Activated CD4-positive, alpha-beta T cell treated with anti-CD3 and anti-CD28 coated beads for 48 hours (primary cell): ENCODE measurements around the gene NUDT7.
A peak's percentile ranks its signal among the peaks of the same experiment; 100 is the strongest.

Source experiments
- DNase-seq: peaks from one replicate; pipeline ENCODE4 v3.0.0-alpha.2; 2020

NUDT7 gene

DNA sequence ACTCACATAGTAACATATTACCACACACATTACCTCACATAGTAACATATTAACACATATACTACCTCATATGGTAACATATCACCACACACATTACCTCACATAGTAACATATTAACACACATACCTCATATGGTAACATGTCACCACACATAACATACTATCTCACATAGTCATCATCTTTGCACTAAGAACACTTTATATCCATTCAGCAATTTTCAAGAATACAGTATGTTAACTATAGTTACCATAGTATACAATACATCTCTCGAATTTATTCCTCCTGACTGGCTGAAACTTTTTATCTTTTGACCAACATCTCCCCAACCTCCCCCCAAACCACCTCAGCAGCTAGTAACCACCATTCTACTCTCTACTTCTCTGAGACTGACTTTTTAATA lies 7.6 kb downstream of the NUDT7 start:
- DNase-seq, result no peak

DNA sequence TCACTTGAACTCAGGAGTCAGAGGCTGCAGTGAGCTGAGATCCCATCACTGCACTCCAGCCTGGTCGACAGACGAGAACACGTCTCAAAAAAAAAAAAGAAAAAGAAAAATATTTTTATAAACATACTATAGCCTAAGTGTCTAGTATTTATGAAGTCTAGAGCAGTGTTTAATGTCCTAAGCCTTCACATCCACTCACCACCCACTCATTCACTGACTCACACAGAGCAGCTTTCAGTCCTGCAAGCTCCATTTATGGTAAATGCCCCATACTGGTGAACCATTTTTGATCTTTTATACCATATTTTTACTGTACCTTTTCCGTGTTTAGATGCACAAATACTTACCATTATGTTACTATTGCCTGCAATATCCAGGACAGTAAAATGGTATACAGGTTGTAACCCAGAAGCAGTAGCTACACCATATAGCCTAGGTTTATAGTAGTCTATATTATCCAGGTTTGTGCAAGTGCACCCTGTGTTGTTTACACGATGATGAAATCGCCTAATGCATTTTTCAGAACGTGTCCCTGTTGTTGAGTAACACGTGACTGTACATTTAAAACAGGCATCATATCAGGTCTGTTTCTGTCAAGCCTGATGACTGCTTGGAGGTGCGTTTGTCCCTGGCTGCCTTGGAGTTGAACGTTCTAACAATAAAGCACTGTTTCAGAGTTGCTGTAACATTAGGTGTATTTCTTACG lies 10.1 kb downstream of the NUDT7 start:
- DNase-seq, result peak; percentile 5

DNA sequence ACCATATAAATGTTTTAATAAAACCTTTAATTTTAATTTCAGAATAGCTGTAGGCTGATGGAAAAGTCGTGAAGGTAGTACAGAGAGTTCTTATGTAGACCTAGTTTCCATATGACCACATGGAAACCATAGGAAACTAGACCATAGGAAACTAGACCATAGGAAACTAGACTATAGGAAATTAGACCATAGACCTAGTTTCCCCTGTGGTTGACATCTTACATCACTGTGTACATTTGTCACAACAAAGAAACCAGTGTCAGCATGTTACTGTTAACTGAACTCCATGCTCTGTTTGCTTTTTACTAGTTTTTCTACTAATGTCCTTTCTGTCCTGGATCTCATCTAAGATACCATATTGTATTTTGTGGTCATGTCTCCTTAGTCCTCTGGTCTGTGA lies 14.6 kb downstream of the NUDT7 start:
- DNase-seq, result no peak

DNA sequence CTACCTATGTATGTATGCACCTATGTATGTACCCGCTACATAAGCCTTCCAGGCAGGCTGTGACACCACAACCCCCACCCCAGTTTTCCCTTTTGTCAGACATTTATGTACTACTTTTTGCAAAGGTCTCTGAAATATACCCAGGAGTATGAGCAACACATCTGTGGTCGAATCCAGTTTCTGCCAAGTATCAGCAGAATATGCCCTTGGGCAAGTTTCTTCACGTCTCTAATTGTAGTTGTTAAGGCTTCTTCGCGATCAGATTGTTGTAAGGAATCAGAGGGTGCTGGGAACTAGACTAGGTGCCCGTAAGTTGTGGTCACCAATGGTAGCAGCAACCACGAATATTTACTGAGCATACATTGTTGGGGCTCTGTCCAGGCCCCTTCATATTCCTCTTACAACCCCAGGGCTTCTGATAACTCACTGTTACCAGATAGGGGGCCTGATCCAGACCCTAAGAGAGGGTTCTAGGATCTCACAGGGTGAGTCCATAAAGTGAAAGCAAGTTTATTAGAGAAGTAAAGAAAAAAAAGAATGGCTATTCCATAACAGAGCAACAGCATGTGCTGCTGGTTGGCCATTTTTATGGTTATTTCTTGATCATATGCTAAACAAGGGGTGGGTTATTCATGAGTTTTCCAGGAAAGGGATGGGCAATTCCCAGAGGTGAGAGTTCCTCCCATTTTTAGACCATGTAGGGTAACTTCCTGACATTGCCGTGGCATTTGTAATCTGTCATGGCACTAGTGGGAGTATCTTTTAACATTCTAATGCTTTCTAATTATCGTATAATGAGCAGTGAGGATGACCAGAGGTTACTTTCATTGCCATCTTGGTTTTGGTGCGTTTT lies 16.6 kb downstream of the NUDT7 start:
- DNase-seq, result no peak

DNA sequence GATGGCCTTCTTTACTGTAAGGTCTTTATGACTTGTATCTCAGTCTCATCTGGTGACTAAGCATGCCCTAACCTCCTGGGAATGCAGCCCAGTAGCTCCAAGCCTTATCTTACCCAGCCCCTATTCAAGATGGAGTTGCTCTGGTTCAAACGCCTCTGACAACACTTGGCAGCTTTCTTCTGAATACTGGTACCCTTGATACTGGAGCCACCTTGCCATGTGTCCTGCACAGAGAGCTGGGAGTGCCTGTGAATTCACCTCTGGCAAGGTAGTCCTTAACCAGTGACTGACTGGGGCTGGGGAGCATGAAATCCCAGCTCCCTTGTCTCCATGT lies 17.2 kb downstream of the NUDT7 start:
- no peak for DNase-seq

DNA sequence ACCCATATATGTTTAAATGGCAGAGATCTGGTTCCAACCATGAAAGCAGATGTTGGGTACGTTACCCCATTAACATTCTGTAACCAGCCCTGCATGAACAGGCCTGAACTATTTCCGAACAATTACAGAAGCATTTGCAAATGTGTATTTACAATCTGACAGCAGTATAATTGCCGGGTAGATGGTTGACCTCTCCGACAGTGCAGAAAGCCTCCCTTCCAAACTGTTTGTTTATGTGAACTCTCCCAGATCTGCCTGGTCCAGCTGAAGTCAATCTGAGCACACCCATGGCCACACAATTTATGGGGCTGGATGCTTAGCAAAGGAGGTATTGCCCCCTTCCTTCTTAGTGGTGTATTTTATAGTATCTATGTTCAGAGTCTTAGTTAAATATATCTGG lies 21.8 kb downstream of the NUDT7 start:
- no peak for DNase-seq

DNA sequence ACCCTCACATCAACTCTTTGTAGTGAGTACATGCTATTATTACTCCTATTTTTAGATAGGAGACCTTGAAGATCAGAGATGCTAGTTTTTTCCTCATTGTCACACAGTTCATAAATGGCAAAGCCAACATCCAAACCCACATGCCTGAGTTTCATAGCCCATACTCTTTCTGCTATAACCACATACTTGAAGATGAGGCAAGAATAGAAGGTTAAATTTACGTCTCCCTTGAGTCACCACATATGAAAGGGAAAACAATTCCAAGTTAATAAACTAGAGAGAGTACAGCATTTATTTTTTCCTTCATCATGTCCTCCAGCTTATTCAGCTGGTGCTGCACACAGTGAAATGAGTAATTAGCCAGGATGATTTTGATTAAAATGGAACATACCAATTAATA lies 23.7 kb downstream of the NUDT7 start:
- DNase-seq, result no peak

DNA sequence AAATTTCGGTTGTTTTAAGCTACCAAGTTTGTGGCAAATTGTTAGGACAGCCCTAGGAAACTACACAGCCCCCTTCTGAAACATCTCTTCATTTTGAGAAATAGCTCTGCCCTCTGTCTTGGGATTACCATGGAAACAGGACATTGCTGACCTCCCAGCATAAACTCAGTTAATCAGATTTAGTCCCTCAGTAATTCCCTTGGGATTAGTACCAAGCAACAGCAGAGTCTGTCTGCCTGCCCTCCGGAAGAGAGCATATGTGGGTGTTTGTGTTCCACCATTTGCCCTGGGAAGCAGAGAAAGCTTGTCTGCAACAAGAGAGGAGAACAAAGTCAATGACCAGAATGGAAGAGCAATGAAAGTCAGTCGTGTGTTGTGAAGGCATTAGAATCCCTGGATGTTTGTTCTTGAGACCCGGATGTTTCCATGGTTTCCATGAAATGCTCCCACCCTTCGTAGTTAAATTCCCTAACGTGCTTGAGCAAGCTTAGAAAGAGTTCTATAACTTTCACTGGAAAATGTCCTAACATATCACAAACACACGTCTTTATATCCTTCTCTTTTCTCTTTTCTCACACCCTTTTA lies 26.2 kb downstream of the NUDT7 start:
- DNase-seq, result no peak

DNA sequence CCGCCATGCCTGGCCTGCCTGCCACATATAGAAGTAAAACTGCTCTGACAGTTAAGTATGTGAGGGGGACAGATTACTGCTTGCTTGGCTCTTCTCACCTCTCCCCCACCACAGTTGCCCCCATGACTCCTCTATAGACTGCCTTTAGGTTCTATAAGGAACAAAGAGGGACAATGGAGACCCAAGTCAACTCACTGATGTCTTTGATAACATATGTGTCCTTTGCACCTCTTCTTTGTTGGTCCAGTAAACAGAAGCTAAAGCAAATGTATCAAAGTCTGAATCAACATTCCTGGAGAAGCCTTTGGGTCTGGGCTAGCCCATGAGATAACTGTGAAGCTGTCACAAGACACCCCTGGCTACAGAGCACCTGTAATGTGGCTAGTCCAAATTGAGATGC lies 27.1 kb downstream of the NUDT7 start:
- DNase-seq, result no peak

DNA sequence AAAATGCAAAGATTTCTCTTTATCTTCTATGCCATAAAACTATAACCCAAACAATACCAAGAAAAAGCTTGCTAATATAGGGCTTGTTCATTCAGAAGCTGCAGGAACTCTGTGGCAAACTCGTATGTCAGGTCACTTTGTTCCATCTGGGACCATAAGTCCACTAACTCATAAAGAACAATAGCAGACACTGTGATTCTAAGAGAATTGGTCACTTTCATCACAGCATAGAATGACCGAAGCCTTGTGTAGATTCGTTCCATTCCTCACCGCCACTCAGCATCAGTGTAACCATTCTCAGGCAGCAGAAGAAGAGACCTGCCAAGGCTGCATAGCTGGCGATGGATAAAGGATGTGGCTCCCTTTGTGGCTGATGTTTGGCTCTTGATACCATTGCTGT lies 35.7 kb downstream of the NUDT7 start:
- DNase-seq, result no peak

DNA sequence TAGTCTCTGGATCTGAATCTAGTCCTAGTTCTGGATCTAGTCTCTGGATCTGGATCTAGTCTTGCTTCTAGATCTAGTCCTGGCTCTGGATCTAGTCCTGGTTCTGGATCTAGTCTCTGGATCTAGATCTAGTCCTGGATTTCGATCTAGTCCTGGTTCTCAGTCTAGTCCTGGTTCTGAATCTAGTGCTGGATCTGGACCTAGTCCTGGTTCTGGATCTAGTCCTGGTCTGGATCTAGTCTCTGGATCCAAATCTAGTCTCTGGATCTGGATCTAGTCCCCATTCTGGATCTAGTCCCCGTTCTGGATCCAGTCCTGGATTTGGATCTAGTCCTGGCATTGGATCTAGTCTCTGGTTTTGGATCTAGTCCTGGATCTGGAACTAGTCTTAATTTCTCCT lies 36.2 kb downstream of the NUDT7 start:
- DNase-seq, result no peak

DNA sequence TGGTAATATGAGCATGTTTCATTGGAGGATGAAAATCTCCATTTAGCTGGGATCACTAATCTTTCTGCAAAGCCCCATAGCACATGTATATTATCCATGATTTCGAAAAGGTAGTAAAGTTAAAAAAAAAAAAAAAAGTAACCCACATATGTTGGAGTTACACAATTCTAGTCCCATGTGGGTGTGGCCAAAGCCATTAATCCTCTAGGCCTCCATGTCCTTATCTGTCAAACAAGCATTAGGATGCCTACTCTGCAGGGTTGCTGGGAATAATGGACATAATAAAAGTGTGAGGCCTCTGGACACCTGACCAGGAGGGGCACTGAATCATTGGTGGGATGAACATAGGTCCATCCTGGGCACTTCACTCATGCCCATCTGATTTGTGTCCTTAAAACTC lies 36.9 kb downstream of the NUDT7 start:
- DNase-seq, result no peak

DNA sequence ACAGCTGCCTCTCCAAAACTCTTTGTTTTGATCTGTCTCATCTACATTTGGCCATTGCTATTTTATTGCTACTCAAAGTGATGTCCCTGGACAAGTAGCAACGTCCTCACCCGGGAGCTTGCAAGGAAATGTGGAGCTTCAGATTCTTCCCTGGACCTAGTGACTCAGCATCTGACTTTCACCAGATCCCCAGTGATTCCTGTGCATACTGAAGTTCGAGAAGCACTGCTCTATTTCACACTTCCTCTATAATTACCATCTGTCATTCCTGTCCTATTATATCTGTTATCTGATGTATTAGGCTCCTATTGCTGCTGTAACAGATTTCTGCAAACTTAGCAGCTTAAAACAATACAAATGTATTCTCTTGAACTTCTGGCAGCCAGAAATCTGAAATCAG lies 37.5 kb downstream of the NUDT7 start:
- DNase-seq, result no peak

DNA sequence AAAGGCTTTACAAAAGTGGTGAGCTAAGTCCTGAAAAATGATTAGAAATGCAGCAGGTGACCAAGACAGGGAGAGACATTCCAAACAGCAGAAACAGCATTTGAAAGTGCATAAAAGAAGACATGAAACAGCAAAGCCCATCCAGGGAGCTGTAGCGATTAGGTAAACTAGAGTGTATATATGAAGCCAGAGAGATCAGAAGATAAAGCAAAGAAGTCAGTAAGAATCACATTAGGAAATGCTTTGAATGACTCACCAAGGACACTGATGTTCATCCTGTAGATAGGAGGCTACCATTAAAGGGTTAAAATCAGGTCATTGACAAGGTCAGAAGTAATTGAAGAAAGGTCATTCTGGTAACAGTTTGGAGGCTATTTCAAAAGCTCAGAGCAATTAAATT lies 38.5 kb downstream of the NUDT7 start:
- DNase-seq, result no peak

DNA sequence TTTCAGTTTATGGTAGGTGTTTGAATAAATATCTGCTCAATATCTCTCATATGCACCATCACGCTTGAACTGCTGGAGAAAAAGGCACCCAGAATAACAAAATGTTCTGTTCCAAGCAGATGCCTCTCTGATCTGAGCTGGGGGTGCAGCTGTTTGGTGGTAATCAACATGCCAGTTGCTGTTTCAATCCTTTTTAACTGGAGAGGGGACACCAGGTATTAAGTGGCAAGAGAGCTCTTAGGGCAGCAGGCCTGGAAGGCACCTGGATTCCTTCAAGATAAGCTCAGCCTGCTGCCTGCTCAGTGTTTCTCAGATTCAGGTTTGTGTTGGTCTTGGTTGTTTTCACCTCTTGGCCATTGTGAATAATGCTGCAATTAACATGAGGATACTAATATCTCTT lies 38.9 kb downstream of the NUDT7 start:
- DNase-seq, result no peak

DNA sequence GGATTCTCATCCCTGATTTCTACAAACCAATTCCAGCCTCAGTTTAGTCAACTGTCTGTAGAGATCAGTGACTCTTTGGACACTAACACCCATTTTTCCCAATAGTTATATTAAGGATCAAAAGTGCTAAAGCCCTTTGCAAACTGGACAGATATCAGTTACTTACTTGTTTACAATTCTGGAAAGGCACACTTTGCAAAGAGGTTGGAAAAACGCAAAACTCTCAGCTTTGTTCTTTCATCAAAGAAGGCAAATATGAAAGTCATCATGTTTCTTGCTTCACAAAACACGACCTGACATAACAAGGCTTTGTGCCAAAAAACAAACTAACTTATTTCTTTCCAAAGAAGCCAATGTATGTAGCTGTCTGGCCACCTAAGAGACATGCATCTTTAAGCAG lies 39.9 kb downstream of the NUDT7 start:
- DNase-seq, result no peak

DNA sequence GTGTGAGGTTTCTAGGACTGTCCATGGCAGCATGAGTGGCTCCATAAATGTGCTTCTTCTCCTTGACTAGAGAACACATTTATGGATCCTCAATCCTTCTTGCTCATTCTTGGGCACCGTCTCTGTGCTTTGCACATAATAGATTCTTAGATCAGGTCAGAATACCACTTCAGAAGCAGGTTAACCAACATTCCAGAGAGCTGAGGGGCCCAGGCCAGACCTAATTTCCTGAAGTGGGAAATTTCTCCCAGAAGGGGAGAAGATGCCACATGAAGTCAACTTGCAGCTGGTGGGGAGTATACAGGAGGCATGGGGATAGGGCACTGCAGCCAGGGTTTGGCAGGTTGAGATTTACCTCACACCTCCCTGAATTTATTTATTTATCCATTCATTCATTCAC lies 41.7 kb downstream of the NUDT7 start:
- no peak for DNase-seq

DNA sequence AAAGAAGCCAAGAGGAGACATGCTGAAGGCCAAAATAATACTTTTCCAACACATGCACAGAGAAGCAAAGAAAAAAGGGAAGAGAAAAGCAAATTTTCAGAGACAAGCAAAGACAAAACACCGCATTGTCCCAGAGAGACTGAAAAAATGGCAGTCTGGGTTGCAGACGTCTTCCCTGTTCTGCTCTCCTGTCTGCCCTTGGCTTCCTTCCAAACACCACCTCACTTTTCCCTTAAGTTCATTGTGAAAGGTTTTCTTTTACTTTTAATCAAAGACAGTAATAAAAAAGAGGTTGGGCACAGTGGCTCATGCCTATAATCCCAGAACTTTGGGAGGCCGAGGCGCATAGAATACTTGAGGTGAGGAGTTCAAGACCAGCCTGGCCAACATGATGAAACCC lies 44.9 kb downstream of the NUDT7 start:
- DNase-seq, result no peak

DNA sequence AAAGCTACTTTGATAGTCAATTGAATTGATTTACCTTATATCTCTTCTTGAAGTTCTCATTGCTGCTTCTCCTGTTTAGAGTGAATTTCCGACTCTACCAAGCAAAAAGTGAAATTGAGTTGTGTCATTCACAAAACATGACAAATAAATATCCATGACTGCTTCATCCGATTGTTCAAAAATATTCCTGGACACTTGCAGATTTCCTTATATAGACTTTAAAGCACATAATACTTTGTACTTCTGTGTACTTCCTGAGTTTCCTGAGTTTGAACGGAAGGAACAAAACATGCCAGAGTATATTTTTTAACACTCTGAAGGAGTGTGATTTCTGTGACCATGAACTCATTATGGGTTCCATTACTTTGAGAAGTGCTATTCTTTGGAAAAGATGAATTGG lies 45.5 kb downstream of the NUDT7 start:
- no peak for DNase-seq

DNA sequence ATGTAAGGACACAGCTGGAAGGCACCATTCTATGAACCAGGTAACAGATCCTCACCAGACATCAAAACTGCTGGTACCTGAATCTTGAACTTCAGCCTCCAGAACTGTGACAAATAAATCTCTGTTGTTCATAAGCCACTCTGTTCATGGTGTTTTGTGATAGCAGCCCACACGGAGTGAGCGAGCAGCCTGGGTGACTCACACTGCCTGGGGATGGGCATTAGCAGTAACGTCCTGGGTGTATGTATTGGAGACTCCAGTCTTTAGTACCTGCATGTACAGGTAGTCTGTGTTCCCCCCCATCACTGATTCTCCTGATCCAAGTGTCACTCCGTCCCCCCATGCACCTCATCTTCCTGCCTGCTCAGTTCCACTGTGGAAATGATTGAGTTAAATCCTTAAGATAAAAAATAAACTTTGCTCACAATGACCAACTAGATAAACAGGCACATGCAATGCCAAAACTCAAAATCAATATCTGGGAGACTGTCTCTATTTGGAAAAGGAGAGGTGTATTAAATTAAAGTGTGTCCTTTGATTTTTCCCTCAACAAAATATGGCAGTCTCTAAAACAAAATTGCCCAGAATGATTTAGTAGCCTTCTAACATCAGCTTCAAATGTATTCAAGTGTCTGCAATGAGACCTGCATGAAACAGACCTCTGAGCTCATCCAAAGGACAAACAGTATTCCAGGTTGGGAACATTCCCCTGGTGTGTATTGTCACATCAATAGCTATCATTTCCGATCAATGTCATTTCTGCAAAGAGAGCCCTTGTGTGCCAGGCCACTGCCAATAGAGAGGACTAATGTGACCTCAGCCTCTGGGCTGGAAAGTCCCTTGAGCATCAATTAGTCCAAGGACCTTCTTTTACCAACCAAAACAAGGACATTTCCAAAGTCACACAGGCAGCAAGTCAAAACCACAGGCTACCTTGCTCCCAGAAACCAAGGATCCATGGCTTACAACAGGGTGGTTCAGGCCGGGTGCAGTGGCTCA lies 53.9 kb downstream of the NUDT7 start:
- no peak for DNase-seq

DNA sequence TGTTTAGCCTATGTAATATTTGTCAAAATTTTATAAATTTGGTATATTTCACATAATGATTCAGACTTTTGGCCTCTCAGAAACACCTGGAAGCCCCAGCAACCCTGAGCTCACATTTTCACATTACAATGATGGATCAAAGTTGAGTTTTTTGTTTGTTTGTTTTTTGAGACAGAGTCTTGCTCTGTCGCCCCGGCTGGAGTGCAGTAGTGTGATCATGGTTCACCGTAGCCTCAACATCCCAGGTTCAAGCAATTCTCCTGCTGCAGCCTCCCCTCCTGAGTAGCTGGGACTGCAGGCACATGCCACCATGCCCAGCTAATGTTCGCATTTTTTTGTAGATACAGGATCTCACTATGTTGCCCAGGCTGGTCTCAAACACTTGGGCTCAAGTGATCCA lies 55.4 kb downstream of the NUDT7 start:
- no peak for DNase-seq

DNA sequence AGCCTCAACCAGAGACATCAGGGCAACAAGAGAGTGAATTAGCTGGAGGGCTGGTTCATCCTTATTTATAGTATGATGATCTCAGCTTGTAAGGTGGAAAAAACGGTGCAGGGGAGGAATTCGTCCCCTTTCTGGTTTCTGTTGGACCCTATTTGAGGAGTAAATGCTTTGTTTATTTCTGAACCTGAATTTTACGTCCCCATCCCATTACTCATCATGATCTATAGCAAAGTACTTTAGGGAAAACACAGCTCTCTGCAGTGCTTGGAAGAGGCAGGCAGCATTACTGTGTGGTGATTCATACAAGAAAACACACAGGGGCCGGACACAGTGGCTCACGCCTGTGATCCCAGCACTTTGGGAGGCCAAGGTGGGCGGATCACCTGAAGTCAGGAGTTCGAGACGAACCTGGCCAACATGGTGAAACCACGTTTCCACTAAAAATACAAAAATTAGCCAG lies 58.1 kb downstream of the NUDT7 start:
- no peak for DNase-seq

DNA sequence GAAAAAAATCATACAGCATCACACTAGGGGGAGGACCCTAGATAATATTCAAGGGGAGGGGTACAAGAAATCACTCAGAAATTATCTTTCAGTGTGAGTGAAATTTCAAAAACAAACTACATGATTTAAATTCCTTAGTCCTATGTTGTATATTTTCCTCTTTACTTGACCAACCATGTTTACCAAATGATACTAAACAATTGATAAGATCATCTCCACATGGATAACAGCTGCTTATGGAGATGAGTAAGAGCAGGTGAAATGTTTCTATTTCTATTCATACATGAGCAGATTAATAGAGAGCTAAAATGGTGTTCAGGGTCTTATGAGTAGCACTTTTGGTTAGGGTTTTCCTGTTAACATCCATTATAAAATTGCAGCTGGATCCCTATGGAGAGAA lies 58.8 kb downstream of the NUDT7 start:
- DNase-seq, result no peak
